DLD1 (cell line): ENCODE results near the gene GLI3.

ENCODE experiments used
- in situ Hi-C: cut with HindIII; loops from 2 replicates; pipeline ENCODE4 v1.10.0; 2017; ENCODE audit warnings: low sequenced_read_pairs

The GLI3 gene

DNA sequence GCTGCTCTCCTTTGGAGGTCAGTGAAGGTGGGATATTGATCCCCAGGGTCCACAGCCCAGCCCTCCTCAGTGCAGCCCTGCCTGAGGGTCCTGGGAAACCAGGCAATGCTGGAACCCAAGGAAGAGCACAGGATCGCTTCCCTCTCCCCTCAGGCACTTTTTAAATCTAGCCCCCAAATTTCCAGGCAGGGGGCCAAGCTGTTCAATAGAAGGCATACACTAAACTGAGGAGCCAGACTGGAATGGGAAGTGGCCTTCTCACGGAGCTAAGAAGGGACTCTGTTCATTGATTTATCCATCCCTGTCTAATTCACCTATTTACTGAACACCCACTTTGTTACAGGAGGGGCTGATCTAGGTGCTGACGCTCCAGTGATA, 60.3 kb downstream of the GLI3 start:
- in situ Hi-C loops, result no loop called here

- in situ Hi-C loops, result no loop called here
Observed at GRCh38 chr7:42175834-42176723, 60.9 kb downstream of the GLI3 start.

DNA sequence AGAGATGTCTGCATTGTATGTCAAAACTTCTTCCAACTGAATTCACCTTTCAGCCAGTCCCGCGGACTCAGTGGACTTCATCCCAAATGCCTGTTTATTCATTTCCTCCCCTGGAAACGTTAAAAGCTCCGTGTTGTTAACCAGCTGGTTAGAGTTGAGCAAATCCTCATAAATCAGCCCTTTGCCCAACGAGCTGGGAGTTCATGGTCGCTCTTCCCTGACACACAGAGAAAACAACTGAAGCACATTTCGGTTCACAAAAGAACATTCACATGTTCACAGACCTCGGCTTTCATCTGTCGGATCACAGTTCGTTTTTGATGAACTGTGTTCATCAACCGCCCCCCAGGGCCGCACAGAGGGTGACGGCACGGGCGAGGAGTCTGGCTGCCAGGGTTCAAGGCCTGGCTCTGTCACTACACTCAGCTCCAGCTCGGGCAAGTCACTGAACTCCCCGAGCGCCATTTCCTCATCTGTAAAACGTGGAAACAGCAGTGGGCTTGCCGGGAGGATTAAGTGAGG, 62.6 kb downstream of the GLI3 start:
- in situ Hi-C loops, result no loop called here

GRCh38 chr7:42170724-42171123, 66.3 kb downstream of the GLI3 start:
- in situ Hi-C loops, result no loop called here

DNA sequence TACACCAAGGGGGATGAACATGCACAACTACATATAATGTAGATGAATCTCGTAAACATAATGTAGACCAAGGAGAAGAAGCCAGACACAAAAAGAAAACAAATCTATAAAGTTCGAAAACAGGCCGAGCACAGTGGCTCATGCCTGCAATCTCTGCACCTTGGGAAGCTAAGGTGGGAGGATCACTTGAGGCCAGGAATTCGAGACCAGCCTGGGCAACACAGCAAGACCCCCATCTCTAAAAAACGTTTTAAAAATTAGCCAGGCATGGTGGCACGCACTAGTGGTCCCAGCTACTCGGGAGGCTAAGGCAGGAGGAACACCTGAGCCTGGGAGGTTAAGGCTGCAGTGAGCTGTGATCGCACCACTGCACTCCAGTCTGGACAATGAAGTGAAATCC, 68.5 kb downstream of the GLI3 start:
- in situ Hi-C loops, result no loop called here

GRCh38 chr7:42167631-42168236, 69.3 kb downstream of the GLI3 start:
- in situ Hi-C loops, result no loop called here

- in situ Hi-C loops, result no loop called here
Observed at GRCh38 chr7:42167206-42167605, 69.8 kb downstream of the GLI3 start.

DNA sequence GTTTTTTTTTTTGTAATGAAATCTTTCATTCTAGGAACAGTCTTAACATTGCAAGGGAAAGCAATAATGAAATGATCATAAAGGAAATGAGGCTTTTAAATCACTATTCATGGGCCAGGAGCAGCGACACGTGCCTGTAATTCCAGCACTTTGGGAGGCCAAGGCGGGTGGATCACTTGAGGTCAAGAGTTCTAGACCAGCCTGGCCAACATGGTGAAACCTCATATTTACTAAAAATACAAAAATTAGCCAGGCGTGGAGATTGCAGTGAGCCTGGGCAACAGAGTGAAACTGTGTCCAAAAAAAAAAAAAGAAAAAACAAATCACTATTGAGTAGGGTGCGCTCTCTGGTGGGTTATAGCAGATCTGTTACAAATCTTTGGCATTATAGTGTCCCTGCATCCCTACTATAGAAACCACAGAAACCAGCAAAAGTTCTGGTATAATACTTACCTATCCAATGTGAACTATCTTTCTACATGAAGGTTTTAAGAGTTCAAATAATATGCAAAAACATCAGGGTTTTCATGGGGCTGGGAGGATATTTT, 72.1 kb downstream of the GLI3 start:
- in situ Hi-C loops, result no loop called here

DNA sequence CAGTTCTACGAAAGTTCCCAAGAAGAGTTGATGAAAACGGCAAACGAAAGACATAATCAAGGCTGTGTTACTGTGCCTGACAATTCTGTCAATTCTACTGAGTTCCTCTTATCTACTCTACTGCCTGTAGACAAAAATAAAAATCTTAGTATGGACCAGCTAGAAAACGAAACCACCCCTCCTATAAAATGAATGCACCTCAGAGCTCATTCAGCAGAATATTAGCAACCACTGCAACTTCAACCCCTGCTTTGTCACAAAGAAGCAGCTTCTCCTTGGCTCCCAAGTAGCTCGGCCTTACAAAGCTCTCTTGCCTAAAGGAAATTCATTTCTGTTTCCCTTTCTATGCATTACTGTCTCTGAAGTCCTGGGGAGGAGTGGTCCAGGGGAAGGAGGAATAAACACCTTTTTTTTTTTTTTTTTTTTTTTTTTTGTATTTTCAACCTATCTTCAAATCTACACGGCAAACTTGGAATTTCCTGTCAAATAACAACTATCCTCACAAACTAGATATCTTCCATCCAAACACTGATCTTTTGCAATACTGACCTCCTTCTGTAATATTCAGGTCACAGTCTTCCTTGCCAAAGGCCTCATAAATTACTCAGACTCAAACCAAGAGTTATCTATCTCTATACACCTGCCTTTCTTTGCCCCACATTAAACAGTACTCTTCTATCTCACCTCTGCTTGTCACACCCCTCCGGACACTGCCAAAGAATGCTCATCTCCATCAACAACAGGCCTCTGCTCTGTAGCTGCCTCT, 74.3 kb downstream of the GLI3 start:
- in situ Hi-C loops, result no loop called here

DNA sequence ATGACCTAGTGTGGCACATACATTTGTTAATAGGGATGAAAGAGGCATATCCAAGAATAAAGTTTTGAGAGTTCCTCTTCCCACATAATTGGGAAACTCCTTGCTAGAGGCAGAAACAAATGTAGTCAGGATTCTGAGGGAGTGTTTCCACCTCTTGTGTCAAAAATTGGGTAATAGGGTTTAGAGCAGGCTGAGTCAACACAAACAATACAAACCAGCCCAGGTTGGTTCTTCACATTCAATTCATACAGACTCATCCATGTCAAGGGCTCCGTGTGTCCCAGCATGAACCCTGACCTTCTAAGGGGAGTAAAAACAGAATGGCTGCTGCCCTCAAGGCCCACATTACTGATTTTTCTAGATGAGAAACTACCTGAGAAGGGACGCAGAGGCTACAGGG, 75.3 kb downstream of the GLI3 start:
- in situ Hi-C loops, result no loop called here

DNA sequence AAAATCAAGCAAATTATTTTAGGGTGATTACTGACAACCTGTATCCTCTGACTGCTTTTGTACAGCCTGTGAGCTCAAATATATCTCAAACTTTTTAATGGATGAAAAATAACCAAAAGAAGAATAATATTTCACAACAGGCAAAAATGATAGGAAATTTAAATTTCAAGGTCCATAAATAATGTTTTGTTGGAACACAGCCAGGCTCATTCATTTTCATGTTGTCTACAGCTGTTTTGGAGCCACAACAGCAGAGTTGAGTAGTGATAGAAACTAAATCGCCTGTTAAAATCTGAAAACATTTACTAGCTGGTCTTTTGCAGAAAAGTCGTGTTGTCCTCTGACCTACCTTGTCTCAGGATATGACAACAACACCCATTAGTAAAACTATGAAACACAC, 75.9 kb downstream of the GLI3 start:
- in situ Hi-C loops, result no loop called here

DNA sequence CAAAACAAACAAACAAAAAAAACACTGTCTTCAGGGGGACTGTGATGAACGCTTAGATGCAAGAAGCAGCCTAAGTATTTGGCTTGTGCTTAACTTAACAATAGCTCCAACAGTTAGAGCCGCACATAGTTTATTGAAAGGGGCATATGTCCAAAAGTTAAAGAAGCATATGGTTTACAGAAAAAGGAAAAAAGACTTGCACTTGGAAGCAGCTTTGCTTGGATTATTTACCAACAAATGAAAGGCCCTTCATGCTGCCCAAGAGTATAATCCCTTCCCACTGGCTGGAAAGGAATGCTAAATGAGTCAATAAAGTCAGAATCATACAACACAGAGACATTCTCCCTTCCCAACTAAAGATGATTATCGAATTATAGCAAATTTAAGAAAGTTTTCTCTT, 77.9 kb downstream of the GLI3 start:
- in situ Hi-C loops, result no loop called here

- in situ Hi-C loops, result no loop called here
Observed at GRCh38 chr7:42156967-42157721, 79.9 kb downstream of the GLI3 start.

DNA sequence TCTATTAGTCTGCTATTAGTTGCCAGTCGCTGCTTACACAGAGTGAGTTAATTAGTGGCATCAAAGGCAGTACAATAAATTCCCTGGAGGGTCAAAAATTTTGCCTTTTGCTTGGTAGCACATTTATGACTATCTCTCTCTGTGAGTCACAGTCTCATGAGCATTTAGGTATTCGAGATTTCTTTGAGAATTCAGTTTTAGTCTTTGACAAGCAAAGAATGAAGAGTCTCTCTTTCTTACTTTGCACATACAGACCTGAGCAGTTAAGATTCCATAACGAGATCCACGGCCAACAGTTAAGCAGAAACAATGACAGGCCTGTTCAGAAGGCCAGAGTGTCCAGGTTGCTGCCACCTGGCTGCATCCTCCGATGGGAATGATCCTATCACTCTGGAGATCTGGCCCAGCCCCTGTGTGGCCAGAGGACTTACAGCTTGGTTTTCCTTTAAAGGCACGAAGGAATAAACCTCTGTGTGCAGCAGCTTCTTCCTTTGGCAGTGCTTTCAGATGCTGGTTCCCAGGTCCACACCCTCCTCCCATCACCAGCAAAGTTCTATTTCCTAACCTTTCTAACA, 80.6 kb downstream of the GLI3 start:
- in situ Hi-C loops, result no loop called here

- in situ Hi-C loops, result no loop called here
Observed at GRCh38 chr7:42155584-42156290, 81.3 kb downstream of the GLI3 start.

DNA sequence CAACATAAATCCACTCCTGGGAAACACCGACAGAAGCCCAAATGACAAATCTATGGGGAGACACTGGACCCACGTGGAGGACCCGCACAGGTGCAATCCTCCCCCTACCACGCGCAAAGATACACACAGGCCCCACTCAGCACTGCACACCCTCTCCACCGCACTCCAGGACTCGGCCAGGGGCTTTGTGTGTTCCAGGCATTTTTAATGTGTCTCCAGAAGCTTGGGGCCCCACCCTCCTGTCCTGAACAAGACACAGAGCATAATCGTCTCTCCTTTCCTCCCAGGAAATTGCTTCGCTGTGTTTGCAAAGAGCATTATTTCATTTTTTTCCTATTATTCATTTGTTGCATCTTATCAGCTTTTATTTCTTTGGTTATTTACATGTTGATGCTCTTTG, 82.8 kb downstream of the GLI3 start:
- in situ Hi-C loops, result no loop called here

GRCh38 chr7:42152329-42153205, 84.4 kb downstream of the GLI3 start:
- in situ Hi-C loops, result no loop called here

GRCh38 chr7:42151309-42151708, 85.7 kb downstream of the GLI3 start:
- in situ Hi-C loops, result no loop called here

GRCh38 chr7:42145539-42145938, 91.5 kb downstream of the GLI3 start:
- in situ Hi-C loops, result no loop called here
